ENCODE data around the gene BCL10. TPM values are rescaled to one million over a fixed set of nuclear protein-coding genes. Genes with fewer than 3 reads are reported as not detected.

The BCL10 gene
- total and polyA plus RNA-seq, 2 of the 8 experiments (the other 6 are each of a cell fraction or from before 2014, with no cell fraction given) = 7.4 to 29.6 TPM

GRCh38 chr1:85321237-85321964, 45.0 kb upstream of the BCL10 start:
- H3K56ac ChIP-seq (replicated peaks; ENCODE audit: insufficient read length, low read depth, low read length) = no peak overlapping the region
- H2BK5ac ChIP-seq (ENCODE audit: low read depth, low read length) = no peak overlapping the region
- no peak overlapping the region for H3K23ac ChIP-seq (ENCODE audit: insufficient read length)
- no peak overlapping the region for H3K18ac ChIP-seq (ENCODE audit: extremely low read depth, low read length)
- no peak overlapping the region for H3K9ac ChIP-seq (replicated peaks in 1 of 4; ENCODE audit: extremely low read depth in 1 of 4, low read depth in 3 of 4, low read length in 3 of 4)
- no peak overlapping the region for H3K27ac ChIP-seq (ENCODE audit: low read depth, low read length)
- no peak overlapping the region for H2AK5ac ChIP-seq (ENCODE audit: low read depth, low read length)
- no peak overlapping the region for H2BK15ac ChIP-seq (ENCODE audit: low read length)
- no peaks in the 10 kb centered on the region for H3K9me3 ChIP-seq (ENCODE audit: insufficient read depth in 2 of 2, low read depth in 1 of 2, low read length in 1 of 2)
- DNase-seq (ENCODE audit: low read depth in 1 of 2, low spot score in 2 of 2) (no peak), FAIRE-seq (no peak)
- WGBS, 2 experiments (ENCODE audit: extremely low coverage in 1 of 2, insufficient coverage in 1 of 2, insufficient read length in 1 of 2, insufficient replicate concordance in 2 of 2, low coverage in 1 of 2, low lambda C conversion rate in 2 of 2, missing lambda C conversion rate in 1 of 2) = 89% methylated on average over 7 of the region's 7 CpGs; no CpG with 5 or more reads in 1 of the 2 experiments
- H4K5ac ChIP-seq (ENCODE audit: insufficient read length, low read depth, low read length) = no peak overlapping the region
- H4K20me1 ChIP-seq (replicated peaks in 1 of 2; ENCODE audit: control insufficient read depth in 1 of 2, insufficient read depth in 2 of 2, low read length in 2 of 2) = no peaks in the 10 kb centered on the region
- H2AFZ ChIP-seq (ENCODE audit: low read length) = no peak overlapping the region
- no peak overlapping the region for H4K91ac ChIP-seq (replicated peaks; ENCODE audit: insufficient read length, low read length)
- no peak overlapping the region for H3K4me2 ChIP-seq (ENCODE audit: insufficient read depth in 1 of 2, low read depth in 2 of 2, low read length in 2 of 2)
- no peak overlapping the region for H4K8ac ChIP-seq (ENCODE audit: extremely low read depth, insufficient read depth, low read length)
- CTCF ChIA-PET (ENCODE audit: partially characterized antibody) = interaction anchor here (0.7 to 1.3 kb wide), 2 partner anchors 12 to 38 kb away, joined by 3 read pairs; no protein-coding TSS in a partner anchor
- no peak overlapping the region for H3K4me3 ChIP-seq (ENCODE audit: extremely low read depth in 1 of 4, insufficient read depth in 2 of 4, low read depth in 3 of 4, low read length in 4 of 4)
- H2BK12ac ChIP-seq (ENCODE audit: low read depth, low read length) = no peak overlapping the region
- no peaks in the 10 kb centered on the region for H3K23me2 ChIP-seq (ENCODE audit: low read depth, low read length)
- H2BK20ac ChIP-seq (ENCODE audit: low read length) = no peak overlapping the region
- H3K79me2 ChIP-seq (ENCODE audit: control insufficient read depth in 1 of 2, insufficient read depth in 2 of 2, low read length in 2 of 2) = no peaks in the 10 kb centered on the region
- no peak overlapping the region for H2BK120ac ChIP-seq (replicated peaks; ENCODE audit: low read depth, low read length)
- no peaks in the 10 kb centered on the region for H3K79me1 ChIP-seq (ENCODE audit: low read depth, low read length)
- H3K27me3 ChIP-seq (replicated peaks in 1 of 4; ENCODE audit: control insufficient read depth in 3 of 4, extremely low read depth in 1 of 4, insufficient read depth in 3 of 4, low read length in 3 of 4) = no peaks in the 10 kb centered on the region
- H3K36me3 ChIP-seq (ENCODE audit: control insufficient read depth in 2 of 4, insufficient read depth in 4 of 4, low read length in 3 of 4) = no peaks in the 10 kb centered on the region; a peak in 1 of 8 replicates
- H3K4ac ChIP-seq (replicated peaks; ENCODE audit: insufficient read length, low read depth, low read length) = no peak overlapping the region
- H3K14ac ChIP-seq (ENCODE audit: insufficient read length) = no peak overlapping the region
- H3K4me1 ChIP-seq (replicated peaks in 1 of 4; ENCODE audit: control insufficient read depth in 3 of 4, insufficient read depth in 4 of 4, low read length in 3 of 4) = peaks cover 0 to 8% (median 2%) of the 10 kb centered on the region in 4 experiments; a peak in 4 of 7 replicates
- POLR2A ChIA-PET (ENCODE audit: partially characterized antibody) = interaction anchor here (0.6 to 1.2 kb wide), 3 partner anchors 26 to 259 kb away, joined by 3 to 4 read pairs (median 3); partner anchors contain the start of gene CCN1
- TF ChIP-seq KDM1A (IDR thresholded peaks at IDR 0.05; ENCODE audit: borderline replicate concordance, low read length) (no peak), CHD1 (IDR thresholded peaks at IDR 0.05; ENCODE audit: low read depth, low read length) (no peak), BRCA1 (IDR thresholded peaks at IDR 0.05; ENCODE audit: low read depth, low read length) (no peak), TAF1 (IDR thresholded peaks at IDR 0.05; ENCODE audit: low read depth, low read length) (no peak)

Measured in H1 (cell line).